Prostate gland (tissue), 2 donors: ENCODE results near the gene TMEM30A.

Experiments used
- CTCF ChIP-seq, 4 experiments: fragments of 200-600 bp in 2 of 4; fragments of 450-650 bp in 2 of 4; sonication (generic) in 2 of 4; IDR thresholded peaks; 1 replicate in 3 of 4; 2 replicates in 1 of 4; pipeline ENCODE4 v1.5.1; 2016 to 2019; ENCODE audit warnings: antibody characterized with exemption in 4 of 4, mild to moderate bottlenecking in 2 of 4, moderate library complexity in 2 of 4
- POLR2A ChIP-seq: fragments of 450-650 bp; IDR thresholded peaks from one replicate; pipeline ENCODE4 v1.6.1; 2016; ENCODE audit warnings: antibody characterized with exemption, mild to moderate bottlenecking
- POLR2AphosphoS5 ChIP-seq: sonication (generic); formaldehyde crosslinking; IDR thresholded peaks from one replicate; pipeline ENCODE4 v1.6.1; 2017; ENCODE audit warnings: antibody characterized with exemption

- TF ChIP-seq POLR2A = no peak
- no peak for TF ChIP-seq CTCF (IDR thresholded peaks at IDR 0.05)
- TF ChIP-seq POLR2AphosphoS5 = no peak
These were observed 22.9 kb upstream of the TMEM30A start for GRCh38 chr6:75307364-75308004.
